ENCODE data around the gene GK.
A peak's percentile ranks its signal among the peaks of the same experiment; 100 is the strongest.

The GK gene

DNA sequence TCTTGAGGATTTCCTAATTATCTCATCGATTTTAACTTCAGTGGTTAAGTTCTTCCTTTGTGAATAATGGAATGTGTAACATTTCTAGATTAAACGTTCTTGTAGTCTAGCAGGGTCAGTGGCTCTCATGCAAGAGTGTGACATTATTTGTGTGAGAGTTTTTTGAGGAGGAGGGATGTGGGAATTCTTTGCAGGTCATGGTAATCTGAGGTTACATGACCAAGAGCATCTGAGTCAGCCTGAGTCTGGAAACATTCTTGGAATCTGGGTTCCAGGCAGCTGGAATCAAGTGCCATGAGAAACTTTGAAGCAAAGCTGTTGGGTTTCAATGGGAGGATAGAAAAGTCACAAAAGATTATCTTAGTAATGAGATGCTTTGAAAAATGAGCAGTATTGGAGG is 49.5 kb downstream of the GK start:
- H3K27ac ChIP-seq, result peak overlapping the region; percentile 61
- TF ChIP-seq CTCF (IDR thresholded peaks at IDR 0.05; ENCODE audit: low read depth, low read length, missing control alignments), result no peak
- H3K36me3 ChIP-seq (replicated peaks), result no peaks in the 10 kb centered on the region
- no peaks in the 10 kb centered on the region for H3K27me3 ChIP-seq (replicated peaks)
- in situ Hi-C loops (cut with HindIII; ENCODE audit: low pct_ligation_motif_present, low sequenced_read_pairs), result no loop called here
- no peak overlapping the region for H3K4me3 ChIP-seq (ENCODE audit: low read depth, low read length)
- peak; percentile 80 for DNase-seq

DNA sequence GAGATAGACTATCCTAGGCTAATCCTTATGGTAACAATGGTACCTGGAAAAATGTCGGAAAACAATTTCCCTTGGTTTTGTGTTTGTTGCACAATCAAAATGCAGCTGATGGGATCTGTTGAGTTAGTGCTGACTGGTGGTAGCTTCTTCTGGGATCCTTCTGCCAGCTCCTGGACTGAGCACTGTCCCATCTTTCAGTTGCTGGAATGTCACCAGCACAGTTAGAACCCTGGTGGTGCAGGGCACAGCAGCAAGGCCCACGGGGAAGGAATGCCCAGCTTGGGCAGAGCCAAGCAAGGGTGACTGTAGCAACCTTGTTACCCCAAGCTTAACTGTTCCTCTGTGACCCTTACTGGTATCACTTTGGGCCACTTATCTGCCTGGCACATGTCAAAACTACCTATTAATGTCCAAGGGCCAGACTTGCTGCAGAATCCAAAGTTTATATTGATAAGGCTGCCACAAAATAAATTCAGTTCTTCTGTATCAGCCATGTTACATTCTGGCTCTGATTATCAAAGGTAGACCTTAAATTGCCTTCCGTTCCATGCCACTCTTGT is 53.1 kb downstream of the GK start:
- DNase-seq, result no peak
- Histone ChIP-seq H3K4me3 (ENCODE audit: low read depth, low read length) (no peak overlapping the region), H3K36me3 (replicated peaks) (no peaks in the 10 kb centered on the region), H3K27me3 (replicated peaks) (no peaks in the 10 kb centered on the region), H3K27ac (no peak overlapping the region)
- in situ Hi-C loops (cut with HindIII; ENCODE audit: low pct_ligation_motif_present, low sequenced_read_pairs), result no loop called here
- TF ChIP-seq CTCF (IDR thresholded peaks at IDR 0.05; ENCODE audit: low read depth, low read length, missing control alignments), result no peak

GRCh38 chrX:30712214-30712613 is 59.0 kb downstream of the GK start:
- no peak for TF ChIP-seq CTCF (IDR thresholded peaks at IDR 0.05; ENCODE audit: low read depth, low read length, missing control alignments)
- no peak overlapping the region for H3K4me3 ChIP-seq (ENCODE audit: low read depth, low read length)
- DNase-seq, result no peak
- in situ Hi-C loops (cut with HindIII; ENCODE audit: low pct_ligation_motif_present, low sequenced_read_pairs), result no loop called here
- H3K27me3 ChIP-seq (replicated peaks), result no peaks in the 10 kb centered on the region
- H3K27ac ChIP-seq, result no peak overlapping the region
- no peaks in the 10 kb centered on the region for H3K36me3 ChIP-seq (replicated peaks)

DNA sequence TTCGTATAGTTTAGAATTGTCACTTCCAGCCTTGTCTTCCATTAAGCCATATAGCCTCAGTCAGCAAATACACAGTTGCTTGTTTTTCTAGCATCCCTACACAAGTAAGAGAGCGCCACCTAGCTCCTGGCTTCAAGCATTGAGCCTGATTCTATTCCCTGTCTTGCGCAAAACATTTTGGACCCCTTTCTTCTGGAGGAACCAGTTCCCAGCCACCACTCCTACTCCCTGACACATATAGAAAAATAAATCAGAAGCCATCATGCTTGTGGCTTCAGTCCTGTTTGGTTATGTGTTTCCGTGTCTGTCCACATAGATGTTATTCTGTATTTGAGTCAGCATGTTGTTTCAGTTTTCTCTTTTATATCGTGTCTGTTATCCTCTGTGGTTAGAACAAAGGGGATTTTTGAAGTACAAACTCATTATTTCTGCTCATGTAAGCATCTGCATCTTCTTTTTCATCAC is 59.9 kb downstream of the GK start:
- Histone ChIP-seq H3K4me3 (ENCODE audit: low read depth, low read length) (no peak overlapping the region), H3K27ac (no peak overlapping the region), H3K27me3 (replicated peaks) (no peaks in the 10 kb centered on the region), H3K36me3 (replicated peaks) (no peaks in the 10 kb centered on the region)
- DNase-seq, result peak; percentile 52
- in situ Hi-C loops (cut with HindIII; ENCODE audit: low pct_ligation_motif_present, low sequenced_read_pairs), result no loop called here
- peak; percentile 83 for TF ChIP-seq CTCF (IDR thresholded peaks at IDR 0.05; ENCODE audit: low read depth, low read length, missing control alignments)

- Histone ChIP-seq H3K27ac (no peak overlapping the region), H3K36me3 (replicated peaks) (no peaks in the 10 kb centered on the region), H3K27me3 (replicated peaks) (no peaks in the 10 kb centered on the region), H3K4me3 (ENCODE audit: low read depth, low read length) (no peak overlapping the region)
- DNase-seq, result no peak
- TF ChIP-seq CTCF (IDR thresholded peaks at IDR 0.05; ENCODE audit: low read depth, low read length, missing control alignments), result no peak
- in situ Hi-C loops (cut with HindIII; ENCODE audit: low pct_ligation_motif_present, low sequenced_read_pairs), result no loop called here
Observed at GRCh38 chrX:30714138-30714537, 60.9 kb downstream of the GK start.

DNA sequence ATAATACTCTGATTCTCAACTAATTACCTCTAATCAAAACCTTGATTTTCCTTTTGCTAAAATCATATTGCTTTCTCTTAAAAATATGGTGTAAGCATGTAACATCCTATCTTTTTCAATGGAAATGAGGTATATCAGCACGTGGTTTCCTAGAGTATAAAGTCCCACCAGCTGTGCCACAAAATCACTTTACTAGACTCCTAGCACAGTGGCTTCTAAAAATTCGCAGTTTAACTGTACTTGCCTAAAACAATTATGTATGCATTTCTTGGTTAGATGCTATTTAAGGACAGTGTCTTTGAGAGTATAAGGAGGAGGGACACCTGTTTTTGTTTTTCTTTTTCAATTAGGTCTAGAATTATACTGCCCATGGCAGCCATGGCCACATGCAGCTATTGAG is 62.8 kb downstream of the GK start:
- no peaks in the 10 kb centered on the region for H3K27me3 ChIP-seq (replicated peaks)
- DNase-seq, result no peak
- H3K4me3 ChIP-seq (ENCODE audit: low read depth, low read length), result no peak overlapping the region
- in situ Hi-C loops (cut with HindIII; ENCODE audit: low pct_ligation_motif_present, low sequenced_read_pairs), result no loop called here
- TF ChIP-seq CTCF (IDR thresholded peaks at IDR 0.05; ENCODE audit: low read depth, low read length, missing control alignments), result no peak
- no peak overlapping the region for H3K27ac ChIP-seq
- H3K36me3 ChIP-seq (replicated peaks), result no peaks in the 10 kb centered on the region
